ENCODE data around the gene GPR141. TPM values are rescaled to one million over a fixed set of nuclear protein-coding genes. Genes with fewer than 3 reads are reported as not detected.

GPR141 gene
- total RNA-seq, 1 experiment from 2014 or later: 1.8 TPM

DNA sequence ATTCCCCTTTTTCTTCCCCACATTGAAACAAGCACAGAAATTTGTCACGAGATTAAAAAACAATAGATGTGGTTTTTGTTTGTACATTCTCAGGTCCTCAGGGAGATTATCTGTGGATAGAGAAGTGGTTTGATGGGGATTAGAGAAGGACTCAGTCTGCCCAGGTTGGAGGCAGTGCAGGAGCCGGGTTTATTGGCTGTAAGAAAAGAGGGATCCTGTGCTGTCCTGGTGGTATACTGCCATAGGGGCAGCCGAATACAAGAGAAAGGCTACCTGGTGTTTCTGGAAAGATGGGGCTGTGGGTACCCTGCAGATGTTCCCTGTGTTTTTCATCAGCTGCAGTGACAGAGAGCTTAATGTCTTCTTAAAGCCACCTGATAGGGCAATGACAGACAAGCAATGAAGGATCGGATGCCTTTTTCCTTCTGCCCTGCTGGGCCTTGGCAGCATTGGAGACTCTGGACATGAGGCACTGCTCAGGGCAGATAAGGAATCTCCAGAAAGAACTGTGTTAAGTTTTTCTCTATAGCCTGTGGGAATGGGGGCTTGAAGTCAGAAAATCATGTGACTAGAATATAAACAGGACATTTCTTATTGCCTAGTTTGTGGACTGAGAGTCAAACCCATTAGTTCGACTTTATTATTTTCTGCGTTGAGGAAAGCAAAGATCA, 18.1 kb upstream of the GPR141 start:
- Mint-ChIP-seq H3K36me3 (no peaks in the 10 kb centered on the region), H3K27ac (no peak overlapping the region), H3K9me3 (no peaks in the 10 kb centered on the region), H3K27me3 (ENCODE audit: low read depth) (no peaks in the 10 kb centered on the region), H3K4me1 (peaks cover 63% of the 10 kb centered on the region), H3K4me3 (no peak overlapping the region)
- TF ChIP-seq JAZF1 (CRISPR knock-in tag; IDR thresholded peaks at IDR 0.05) (no peak), ZNF219 (CRISPR knock-in tag; IDR thresholded peaks at IDR 0.05; ENCODE audit: borderline replicate concordance) (no peak), ZNF263 (CRISPR knock-in tag; IDR thresholded peaks at IDR 0.05; ENCODE audit: low read depth) (no peak), ZNF138 (CRISPR knock-in tag; conservative IDR thresholded peaks at IDR 0.05) (no peak), MYBL2 (CRISPR knock-in tag; IDR thresholded peaks at IDR 0.05) (no peak), OVOL2 (CRISPR knock-in tag; IDR thresholded peaks at IDR 0.05; ENCODE audit: borderline replicate concordance) (no peak), ATF1 (CRISPR knock-in tag; IDR thresholded peaks at IDR 0.05) (no peak), HMGA2 (CRISPR knock-in tag; IDR thresholded peaks at IDR 0.05) (no peak), ZNF416 (CRISPR knock-in tag; IDR thresholded peaks at IDR 0.05) (no peak), TEAD4 (CRISPR knock-in tag; IDR thresholded peaks at IDR 0.05) (no peak), FOXJ3 (CRISPR knock-in tag; IDR thresholded peaks at IDR 0.05; ENCODE audit: borderline replicate concordance) (no peak), ZBTB21 (CRISPR knock-in tag; IDR thresholded peaks at IDR 0.05; ENCODE audit: borderline replicate concordance) (no peak)
- TF ChIP-seq, protein P1, sequence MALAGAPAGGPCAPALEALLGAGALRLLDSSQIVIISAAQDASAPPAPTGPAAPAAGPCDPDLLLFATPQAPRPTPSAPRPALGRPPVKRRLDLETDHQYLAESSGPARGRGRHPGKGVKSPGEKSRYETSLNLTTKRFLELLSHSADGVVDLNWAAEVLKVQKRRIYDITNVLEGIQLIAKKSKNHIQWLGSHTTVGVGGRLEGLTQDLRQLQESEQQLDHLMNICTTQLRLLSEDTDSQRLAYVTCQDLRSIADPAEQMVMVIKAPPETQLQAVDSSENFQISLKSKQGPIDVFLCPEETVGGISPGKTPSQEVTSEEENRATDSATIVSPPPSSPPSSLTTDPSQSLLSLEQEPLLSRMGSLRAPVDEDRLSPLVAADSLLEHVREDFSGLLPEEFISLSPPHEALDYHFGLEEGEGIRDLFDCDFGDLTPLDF (CRISPR knock-in tag; IDR thresholded peaks at IDR 0.05): no peak
- TF ChIP-seq, protein P2, sequence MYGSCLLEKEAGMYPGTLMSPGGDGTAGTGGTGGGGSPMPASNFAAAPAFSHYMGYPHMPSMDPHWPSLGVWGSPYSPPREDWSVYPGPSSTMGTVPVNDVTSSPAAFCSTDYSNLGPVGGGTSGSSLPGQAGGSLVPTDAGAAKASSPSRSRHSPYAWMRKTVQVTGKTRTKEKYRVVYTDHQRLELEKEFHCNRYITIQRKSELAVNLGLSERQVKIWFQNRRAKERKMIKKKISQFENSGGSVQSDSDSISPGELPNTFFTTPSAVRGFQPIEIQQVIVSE (CRISPR knock-in tag; IDR thresholded peaks at IDR 0.05; ENCODE audit: borderline replicate concordance): no peak
- TF ChIP-seq, protein P3, sequence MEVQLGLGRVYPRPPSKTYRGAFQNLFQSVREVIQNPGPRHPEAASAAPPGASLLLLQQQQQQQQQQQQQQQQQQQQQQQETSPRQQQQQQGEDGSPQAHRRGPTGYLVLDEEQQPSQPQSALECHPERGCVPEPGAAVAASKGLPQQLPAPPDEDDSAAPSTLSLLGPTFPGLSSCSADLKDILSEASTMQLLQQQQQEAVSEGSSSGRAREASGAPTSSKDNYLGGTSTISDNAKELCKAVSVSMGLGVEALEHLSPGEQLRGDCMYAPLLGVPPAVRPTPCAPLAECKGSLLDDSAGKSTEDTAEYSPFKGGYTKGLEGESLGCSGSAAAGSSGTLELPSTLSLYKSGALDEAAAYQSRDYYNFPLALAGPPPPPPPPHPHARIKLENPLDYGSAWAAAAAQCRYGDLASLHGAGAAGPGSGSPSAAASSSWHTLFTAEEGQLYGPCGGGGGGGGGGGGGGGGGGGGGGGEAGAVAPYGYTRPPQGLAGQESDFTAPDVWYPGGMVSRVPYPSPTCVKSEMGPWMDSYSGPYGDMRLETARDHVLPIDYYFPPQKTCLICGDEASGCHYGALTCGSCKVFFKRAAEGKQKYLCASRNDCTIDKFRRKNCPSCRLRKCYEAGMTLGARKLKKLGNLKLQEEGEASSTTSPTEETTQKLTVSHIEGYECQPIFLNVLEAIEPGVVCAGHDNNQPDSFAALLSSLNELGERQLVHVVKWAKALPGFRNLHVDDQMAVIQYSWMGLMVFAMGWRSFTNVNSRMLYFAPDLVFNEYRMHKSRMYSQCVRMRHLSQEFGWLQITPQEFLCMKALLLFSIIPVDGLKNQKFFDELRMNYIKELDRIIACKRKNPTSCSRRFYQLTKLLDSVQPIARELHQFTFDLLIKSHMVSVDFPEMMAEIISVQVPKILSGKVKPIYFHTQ (CRISPR knock-in tag; IDR thresholded peaks at IDR 0.05): no peak
- TF ChIP-seq, protein P4, sequence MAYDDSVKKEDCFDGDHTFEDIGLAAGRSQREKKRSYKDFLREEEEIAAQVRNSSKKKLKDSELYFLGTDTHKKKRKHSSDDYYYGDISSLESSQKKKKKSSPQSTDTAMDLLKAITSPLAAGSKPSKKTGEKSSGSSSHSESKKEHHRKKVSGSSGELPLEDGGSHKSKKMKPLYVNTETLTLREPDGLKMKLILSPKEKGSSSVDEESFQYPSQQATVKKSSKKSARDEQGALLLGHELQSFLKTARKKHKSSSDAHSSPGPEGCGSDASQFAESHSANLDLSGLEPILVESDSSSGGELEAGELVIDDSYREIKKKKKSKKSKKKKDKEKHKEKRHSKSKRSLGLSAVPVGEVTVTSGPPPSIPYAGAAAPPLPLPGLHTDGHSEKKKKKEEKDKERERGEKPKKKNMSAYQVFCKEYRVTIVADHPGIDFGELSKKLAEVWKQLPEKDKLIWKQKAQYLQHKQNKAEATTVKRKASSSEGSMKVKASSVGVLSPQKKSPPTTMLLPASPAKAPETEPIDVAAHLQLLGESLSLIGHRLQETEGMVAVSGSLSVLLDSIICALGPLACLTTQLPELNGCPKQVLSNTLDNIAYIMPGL (CRISPR knock-in tag; IDR thresholded peaks at IDR 0.05): no peak
- TF ChIP-seq, protein P5, sequence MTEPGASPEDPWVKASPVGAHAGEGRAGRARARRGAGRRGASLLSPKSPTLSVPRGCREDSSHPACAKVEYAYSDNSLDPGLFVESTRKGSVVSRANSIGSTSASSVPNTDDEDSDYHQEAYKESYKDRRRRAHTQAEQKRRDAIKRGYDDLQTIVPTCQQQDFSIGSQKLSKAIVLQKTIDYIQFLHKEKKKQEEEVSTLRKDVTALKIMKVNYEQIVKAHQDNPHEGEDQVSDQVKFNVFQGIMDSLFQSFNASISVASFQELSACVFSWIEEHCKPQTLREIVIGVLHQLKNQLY (CRISPR knock-in tag; IDR thresholded peaks at IDR 0.05): no peak
- TF ChIP-seq, protein P6, sequence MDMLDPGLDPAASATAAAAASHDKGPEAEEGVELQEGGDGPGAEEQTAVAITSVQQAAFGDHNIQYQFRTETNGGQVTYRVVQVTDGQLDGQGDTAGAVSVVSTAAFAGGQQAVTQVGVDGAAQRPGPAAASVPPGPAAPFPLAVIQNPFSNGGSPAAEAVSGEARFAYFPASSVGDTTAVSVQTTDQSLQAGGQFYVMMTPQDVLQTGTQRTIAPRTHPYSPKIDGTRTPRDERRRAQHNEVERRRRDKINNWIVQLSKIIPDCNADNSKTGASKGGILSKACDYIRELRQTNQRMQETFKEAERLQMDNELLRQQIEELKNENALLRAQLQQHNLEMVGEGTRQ (CRISPR knock-in tag; IDR thresholded peaks at IDR 0.05): no peak
- TF ChIP-seq, protein P7, sequence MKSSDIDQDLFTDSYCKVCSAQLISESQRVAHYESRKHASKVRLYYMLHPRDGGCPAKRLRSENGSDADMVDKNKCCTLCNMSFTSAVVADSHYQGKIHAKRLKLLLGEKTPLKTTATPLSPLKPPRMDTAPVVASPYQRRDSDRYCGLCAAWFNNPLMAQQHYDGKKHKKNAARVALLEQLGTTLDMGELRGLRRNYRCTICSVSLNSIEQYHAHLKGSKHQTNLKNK (CRISPR knock-in tag; IDR thresholded peaks at IDR 0.05): no peak
- TF ChIP-seq, protein P8, sequence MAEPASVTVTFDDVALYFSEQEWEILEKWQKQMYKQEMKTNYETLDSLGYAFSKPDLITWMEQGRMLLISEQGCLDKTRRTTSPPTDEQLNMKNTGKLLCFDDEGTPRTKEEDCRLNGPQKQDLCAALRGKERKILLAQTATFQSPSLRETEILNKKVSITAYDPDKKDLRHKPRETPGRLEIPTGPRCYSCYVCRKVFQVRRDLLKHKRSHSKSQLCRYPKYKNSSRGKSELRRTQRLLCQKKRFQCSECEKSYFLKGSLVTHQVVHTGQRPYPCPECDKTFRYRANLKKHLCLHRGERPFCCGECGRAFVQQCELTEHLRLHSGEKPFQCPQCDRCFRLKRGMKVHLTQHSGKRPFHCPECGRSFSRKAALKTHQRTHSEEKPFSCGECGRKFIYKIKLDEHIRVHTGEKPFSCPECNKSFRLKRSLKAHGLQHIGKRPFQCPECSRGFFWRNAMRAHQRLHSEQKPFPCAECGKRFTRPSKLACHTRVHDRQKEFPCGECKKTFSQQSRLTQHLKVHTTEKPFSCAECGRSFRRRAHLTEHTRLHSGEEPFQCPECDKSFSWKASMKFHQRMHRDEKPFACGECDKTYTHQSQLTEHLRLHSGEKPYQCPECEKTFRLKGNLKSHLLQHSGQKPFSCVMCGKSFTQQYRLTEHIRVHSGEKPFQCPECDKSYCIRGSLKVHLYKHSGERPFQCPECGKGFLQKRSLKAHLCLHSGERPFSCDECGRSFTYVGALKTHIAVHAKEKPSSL (CRISPR knock-in tag; conservative IDR thresholded peaks at IDR 0.05): no peak
- peak; percentile 58 for ATAC-seq
- no peak for DNase-seq (ENCODE audit: low spot score)
- CTCF ChIA-PET: interaction anchor here (1.2 kb wide), 1 partner anchor 29 kb away, joined by 4 read pairs; no protein-coding TSS in a partner anchor
- POLR2A ChIA-PET: no interaction called here

Measured in WTC11 (cell line).